Esophagus squamous epithelium (tissue), 4 donors: ENCODE data around the gene SLC41A1.

ENCODE experiments used
- CTCF ChIP-seq, 6 experiments: fragments of 450-650 bp in 4 of 6; fragments of 200-600 bp in 2 of 6; sonication (generic) in 2 of 6; IDR thresholded peaks; one replicate each; pipeline ENCODE4 v1.5.1; 2016 to 2019; ENCODE audit warnings: antibody characterized with exemption in 6 of 6, mild to moderate bottlenecking in 4 of 6, moderate library complexity in 4 of 6
- POLR2A ChIP-seq, 4 donors: fragments of 450-650 bp; IDR thresholded peaks; one replicate each; pipeline ENCODE4 v1.6.1; 2017; ENCODE audit warnings: antibody characterized with exemption in 4 of 4, mild to moderate bottlenecking in 4 of 4, moderate library complexity in 3 of 4

GRCh38 chr1:205803986-205804385 is 9.0 kb downstream of the SLC41A1 start:
- no peak for TF ChIP-seq CTCF (IDR thresholded peaks at IDR 0.05)
- no peak for TF ChIP-seq POLR2A (IDR thresholded peaks at IDR 0.05)
